Right ventricle myocardium superior (tissue), 1 donor: ENCODE measurements around the gene EXOC6B. TPM values are rescaled to one million over a fixed set of nuclear protein-coding genes. Genes with fewer than 3 reads are reported as not detected.

Experiments
- ATAC-seq: fragments of 200-7000 bp; cut with Tn5 transposase; one replicate; pipeline ENCODE4 v1.9.1; 2020; ENCODE audit warnings: mild to moderate bottlenecking; ENCODE audit not compliant: poor library complexity
- DNase-seq: peaks from one replicate; pipeline ENCODE4 v3.0.0-alpha.2; 2020
- intact Hi-C: fragments of 100-400 bp; cut with DNase I; formaldehyde crosslinking; loops from one replicate; pipeline ENCODE4 v1.11.2; 2022
- total RNA-seq: library from RNA; stranded (reverse); fragmentation: NEBNext Ultra II Directional; extraction: Animal tissue kit (Norgen Biotek cat#: 25700); gene quantifications from one replicate; pipeline ENCODE4 v1.2.1, GENCODE V29; 2021
- donor health status: DM: no; HTN: yes; CAD: no; lungs with severe emphysema.

EXOC6B gene
- total RNA-seq, 1 donor from 2014 or later: 96.9 TPM

GRCh38 chr2:72712977-72713376, 112.9 kb downstream of the EXOC6B start:
- no peak for DNase-seq
- intact Hi-C loops: no loop called here
- ATAC-seq: no peak

GRCh38 chr2:72712304-72712703, 113.5 kb downstream of the EXOC6B start:
- DNase-seq (no peak), ATAC-seq (no peak)
- intact Hi-C loops: no loop called here

GRCh38 chr2:72710418-72711152, 115.2 kb downstream of the EXOC6B start:
- DNase-seq: no peak
- ATAC-seq: no peak
- intact Hi-C loops: no loop called here

GRCh38 chr2:72708236-72708635, 117.6 kb downstream of the EXOC6B start:
- ATAC-seq (no peak), DNase-seq (no peak)
- intact Hi-C loops: no loop called here

GRCh38 chr2:72698300-72698699, 127.5 kb downstream of the EXOC6B start:
- intact Hi-C loops: no loop called here
- DNase-seq (no peak), ATAC-seq (no peak)

GRCh38 chr2:72696559-72696958, 129.3 kb downstream of the EXOC6B start:
- DNase-seq (no peak), ATAC-seq (no peak)
- intact Hi-C loops: no loop called here

GRCh38 chr2:72695676-72696075, 130.2 kb downstream of the EXOC6B start:
- intact Hi-C loops: no loop called here
- ATAC-seq: peak; percentile 65
- no peak for DNase-seq

GRCh38 chr2:72694715-72695496, 130.9 kb downstream of the EXOC6B start:
- intact Hi-C loops: no loop called here
- DNase-seq (peak; percentile 73), ATAC-seq (peak; percentile 93)

- peak; percentile 20 for ATAC-seq
Observed at GRCh38 chr2:72689579-72690195, 136.1 kb downstream of the EXOC6B start.

GRCh38 chr2:72685638-72686213, 140.1 kb downstream of the EXOC6B start:
- DNase-seq (no peak), ATAC-seq (no peak)
- intact Hi-C loops: no loop called here

More at GRCh38 chr2:72689579-72690195, 136.1 kb downstream of the EXOC6B start:
- no peak for DNase-seq
- intact Hi-C loops: no loop called here

- DNase-seq (no peak), ATAC-seq (no peak)
- intact Hi-C loops: no loop called here
Observed at GRCh38 chr2:72682061-72682460, 143.8 kb downstream of the EXOC6B start.

GRCh38 chr2:72681016-72681995, 144.5 kb downstream of the EXOC6B start:
- DNase-seq (no peak), ATAC-seq (peak; percentile 36)
- intact Hi-C loops: no loop called here

- DNase-seq (no peak), ATAC-seq (peak; percentile 25)
- intact Hi-C loops: no loop called here
Observed at GRCh38 chr2:72678024-72678423, 147.8 kb downstream of the EXOC6B start.

- no peak for ATAC-seq
- intact Hi-C loops: no loop called here
- DNase-seq: no peak
Observed at GRCh38 chr2:72676341-72677025, 149.3 kb downstream of the EXOC6B start.

- ATAC-seq: peak; percentile 78
- intact Hi-C loops: no loop called here
- no peak for DNase-seq
Observed at GRCh38 chr2:72674982-72675915, 150.6 kb downstream of the EXOC6B start.

- ATAC-seq: no peak
- intact Hi-C loops: no loop called here
- DNase-seq: no peak
Observed at GRCh38 chr2:72673279-72673678, 152.6 kb downstream of the EXOC6B start.

GRCh38 chr2:72669121-72669520, 156.7 kb downstream of the EXOC6B start:
- DNase-seq (no peak), ATAC-seq (no peak)
- intact Hi-C loops: no loop called here
